Measurements from ENCODE around the gene MED29. TPM values are rescaled to one million over a fixed set of nuclear protein-coding genes. Genes with fewer than 3 reads are reported as not detected.
A peak's percentile ranks its signal among the peaks of the same experiment; 100 is the strongest.

MED29 gene
- total and polyA plus RNA-seq, 10 of the 15 experiments (the other 5 are each of a cell fraction or from before 2014, with no cell fraction given), result 3.2 to 36.6 (median 22.8) TPM

DNA sequence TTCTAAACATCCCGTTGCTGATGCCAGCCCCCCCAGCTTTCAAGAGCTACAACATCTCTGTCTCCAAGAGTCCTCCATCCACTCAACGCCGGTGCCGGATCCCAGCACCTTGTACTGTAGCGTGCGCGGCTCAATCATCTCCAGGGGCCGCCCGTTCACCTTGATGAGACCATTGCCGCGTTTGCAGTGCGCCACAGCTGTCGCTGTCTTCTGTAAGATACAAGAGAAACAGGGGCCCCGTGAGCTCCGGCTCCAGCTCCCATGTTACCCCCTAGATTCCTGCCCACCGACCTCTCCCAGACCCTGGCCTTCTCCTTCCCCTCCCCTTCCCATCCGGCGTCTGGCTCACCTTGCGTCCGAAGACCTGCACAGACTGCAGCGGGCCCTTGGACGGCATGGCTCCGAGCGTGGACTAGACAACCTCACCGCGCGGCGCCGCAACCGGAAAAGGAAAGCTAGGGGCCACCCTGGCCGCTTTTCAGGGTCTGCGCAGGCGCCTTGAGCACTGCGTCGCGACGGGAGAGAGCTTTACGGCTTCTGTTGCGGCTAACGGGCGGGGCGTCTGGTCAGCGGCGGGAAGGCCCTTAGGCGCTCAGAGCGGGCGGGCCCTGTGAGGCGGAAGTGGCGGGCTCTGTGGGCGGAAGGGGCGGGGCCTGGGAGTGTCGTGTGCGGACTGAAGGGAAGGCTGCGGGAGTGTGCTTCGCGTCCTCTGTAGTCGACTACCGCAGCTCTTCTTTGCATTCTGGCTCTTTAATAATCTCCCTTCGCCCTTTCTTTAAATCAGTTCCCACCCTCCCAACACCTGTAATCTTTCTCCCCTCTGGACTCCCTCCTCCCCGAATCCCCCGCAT is 44.5 kb downstream of the MED29 start, which contains the start of gene RPS16 (continued):
- TF ChIP-seq NFIC (IDR thresholded peaks at IDR 0.05; ENCODE audit: low read depth, low read length), result no peak
- TF ChIP-seq, protein P1, sequence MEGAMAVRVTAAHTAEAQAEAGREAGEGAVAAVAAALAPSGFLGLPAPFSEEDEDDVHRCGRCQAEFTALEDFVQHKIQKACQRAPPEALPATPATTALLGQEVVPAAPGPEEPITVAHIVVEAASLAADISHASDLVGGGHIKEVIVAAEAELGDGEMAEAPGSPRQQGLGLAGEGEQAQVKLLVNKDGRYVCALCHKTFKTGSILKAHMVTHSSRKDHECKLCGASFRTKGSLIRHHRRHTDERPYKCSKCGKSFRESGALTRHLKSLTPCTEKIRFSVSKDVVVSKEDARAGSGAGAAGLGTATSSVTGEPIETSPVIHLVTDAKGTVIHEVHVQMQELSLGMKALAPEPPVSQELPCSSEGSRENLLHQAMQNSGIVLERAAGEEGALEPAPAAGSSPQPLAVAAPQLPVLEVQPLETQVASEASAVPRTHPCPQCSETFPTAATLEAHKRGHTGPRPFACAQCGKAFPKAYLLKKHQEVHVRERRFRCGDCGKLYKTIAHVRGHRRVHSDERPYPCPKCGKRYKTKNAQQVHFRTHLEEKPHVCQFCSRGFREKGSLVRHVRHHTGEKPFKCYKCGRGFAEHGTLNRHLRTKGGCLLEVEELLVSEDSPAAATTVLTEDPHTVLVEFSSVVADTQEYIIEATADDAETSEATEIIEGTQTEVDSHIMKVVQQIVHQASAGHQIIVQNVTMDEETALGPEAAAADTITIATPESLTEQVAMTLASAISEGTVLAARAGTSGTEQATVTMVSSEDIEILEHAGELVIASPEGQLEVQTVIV (IDR thresholded peaks at IDR 0.05; ENCODE audit: borderline replicate concordance, partially characterized antibody), result peak; percentile 99
- TF ChIP-seq CHD1 (IDR thresholded peaks at IDR 0.05; ENCODE audit: low read depth, low read length), result no peak
- TF ChIP-seq RELA (IDR thresholded peaks at IDR 0.05; ENCODE audit: borderline replicate concordance, partially characterized antibody), result peak; percentile 83
- TF ChIP-seq SUPT20H (IDR thresholded peaks at IDR 0.05; ENCODE audit: borderline replicate concordance, control insufficient read depth, low read depth, low read length), result no peak
- TF ChIP-seq BRCA1 (IDR thresholded peaks at IDR 0.05; ENCODE audit: low read depth, low read length), result no peak

DNA sequence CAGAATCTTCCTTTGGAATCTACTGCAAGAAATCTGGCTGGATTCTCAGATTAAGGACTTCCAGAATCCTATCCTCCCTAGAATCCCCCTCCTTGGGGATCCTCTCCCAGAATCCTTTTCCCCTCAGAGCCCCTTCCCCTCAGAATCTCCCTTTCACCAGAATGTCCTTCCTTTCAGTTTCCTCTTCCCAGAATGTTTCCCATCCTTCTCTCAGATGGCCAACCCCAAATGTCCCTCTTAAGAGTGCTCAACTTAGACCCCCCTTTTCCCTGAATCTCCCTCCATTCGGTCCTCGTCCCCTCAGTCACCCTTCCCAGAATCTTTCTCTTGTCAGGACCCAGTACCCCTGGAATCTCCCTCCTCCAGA is 45.2 kb downstream of the MED29 start:
- H3K79me2 ChIP-seq (ENCODE audit: control insufficient read depth, insufficient read depth, low read length), result peaks cover 36% of the 10 kb centered on the region
- FAIRE-seq (no peak), ATAC-seq (no peak), DNase-seq (ENCODE audit: low read depth, low spot score) (no peak)
- TSS peak; percentile 99 for BruUV-seq (replicated peaks)
- no peaks in the 10 kb centered on the region; the same call in 1 of the 2 replicates for H4K20me1 ChIP-seq (ENCODE audit: control insufficient read depth, insufficient read depth)
- H3K4me2 ChIP-seq (ENCODE audit: control insufficient read depth, insufficient read depth), result peak overlapping the region; percentile 87
- TF ChIP-seq IKZF2 (IDR thresholded peaks at IDR 0.05), result peak in 1 of 2 experiments; percentile 48; a peak in 1 of 4 replicates
- 0 out of 2 replicates have a peak, but pooled peaks have one; percentile 13 for TF ChIP-seq RAD51 (IDR thresholded peaks at IDR 0.05)
- no peak for TF ChIP-seq STAT1 (conservative IDR thresholded peaks at IDR 0.05)
- 0 out of 2 replicates have a peak, but pooled peaks have one; percentile 9 for TF ChIP-seq ZBED1 (IDR thresholded peaks at IDR 0.05; ENCODE audit: borderline replicate concordance)
- no peak for TF ChIP-seq EED (IDR thresholded peaks at IDR 0.05; ENCODE audit: low read depth)
- TF ChIP-seq, protein P2, sequence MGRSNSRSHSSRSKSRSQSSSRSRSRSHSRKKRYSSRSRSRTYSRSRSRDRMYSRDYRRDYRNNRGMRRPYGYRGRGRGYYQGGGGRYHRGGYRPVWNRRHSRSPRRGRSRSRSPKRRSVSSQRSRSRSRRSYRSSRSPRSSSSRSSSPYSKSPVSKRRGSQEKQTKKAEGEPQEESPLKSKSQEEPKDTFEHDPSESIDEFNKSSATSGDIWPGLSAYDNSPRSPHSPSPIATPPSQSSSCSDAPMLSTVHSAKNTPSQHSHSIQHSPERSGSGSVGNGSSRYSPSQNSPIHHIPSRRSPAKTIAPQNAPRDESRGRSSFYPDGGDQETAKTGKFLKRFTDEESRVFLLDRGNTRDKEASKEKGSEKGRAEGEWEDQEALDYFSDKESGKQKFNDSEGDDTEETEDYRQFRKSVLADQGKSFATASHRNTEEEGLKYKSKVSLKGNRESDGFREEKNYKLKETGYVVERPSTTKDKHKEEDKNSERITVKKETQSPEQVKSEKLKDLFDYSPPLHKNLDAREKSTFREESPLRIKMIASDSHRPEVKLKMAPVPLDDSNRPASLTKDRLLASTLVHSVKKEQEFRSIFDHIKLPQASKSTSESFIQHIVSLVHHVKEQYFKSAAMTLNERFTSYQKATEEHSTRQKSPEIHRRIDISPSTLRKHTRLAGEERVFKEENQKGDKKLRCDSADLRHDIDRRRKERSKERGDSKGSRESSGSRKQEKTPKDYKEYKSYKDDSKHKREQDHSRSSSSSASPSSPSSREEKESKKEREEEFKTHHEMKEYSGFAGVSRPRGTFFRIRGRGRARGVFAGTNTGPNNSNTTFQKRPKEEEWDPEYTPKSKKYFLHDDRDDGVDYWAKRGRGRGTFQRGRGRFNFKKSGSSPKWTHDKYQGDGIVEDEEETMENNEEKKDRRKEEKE (IDR thresholded peaks at IDR 0.05), result no peak
- TF ChIP-seq, protein P3, sequence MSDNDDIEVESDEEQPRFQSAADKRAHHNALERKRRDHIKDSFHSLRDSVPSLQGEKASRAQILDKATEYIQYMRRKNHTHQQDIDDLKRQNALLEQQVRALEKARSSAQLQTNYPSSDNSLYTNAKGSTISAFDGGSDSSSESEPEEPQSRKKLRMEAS (IDR thresholded peaks at IDR 0.05; ENCODE audit: low read depth, low read length), result no peak
- H3K9me3 ChIP-seq (replicated peaks; ENCODE audit: control insufficient read depth, insufficient read depth, low read length), result no peaks in the 10 kb centered on the region
- CTCF ChIA-PET, result interaction anchor here (0.6 to 1.7 kb wide), 13 partner anchors 9 to 100 kb away, joined by 3 to 15 read pairs (median 5); partner anchors contain the start of genes PLEKHG2 and SUPT5H
- peaks cover 10 to 15% of the 10 kb centered on the region in 2 experiments for H3K36me3 ChIP-seq (ENCODE audit: control insufficient read depth in 2 of 2, insufficient read depth in 2 of 2, low read length in 1 of 2)
- intact Hi-C loops (cut with micrococcal nuclease; ENCODE audit: unreplicated experiment) (loop anchor here (1.0 kb wide), 1 partner anchor 24 kb away; the partner anchor contains the start of gene PLEKHG2), in situ Hi-C loops (cut with MboI) (no loop called here)
- RAD21 ChIA-PET (ENCODE audit: unreplicated experiment), result interaction anchor here (0.6 to 1.6 kb wide), 12 partner anchors 9 to 534 kb away, joined by 3 to 12 read pairs (median 4); partner anchors contain the start of genes EID2B, PLEKHG2, PSMC4 and SAMD4B
- POLR2A ChIA-PET, result interaction anchor here (0.6 to 1.9 kb wide), 18 partner anchors 10 to 397 kb away, joined by 3 to 40 read pairs (median 5); partner anchors contain the start of genes MED29, PAF1, PLEKHG2 and SAMD4B
- peak overlapping the region; percentile 71 for H3K4me3 ChIP-seq
- H3K4me1 ChIP-seq (ENCODE audit: control insufficient read depth, insufficient read depth, low read length), result peaks cover 31% of the 10 kb centered on the region
- peak overlapping the region; percentile 86 for H3K9ac ChIP-seq (ENCODE audit: control insufficient read depth, insufficient read depth, low read length)
- H3K27me3 ChIP-seq (replicated peaks in 1 of 2; ENCODE audit: control insufficient read depth in 2 of 2, insufficient read depth in 2 of 2, low read length in 1 of 2), result no peaks in the 10 kb centered on the region
- WGBS (ENCODE audit: insufficient coverage, insufficient replicate concordance, low lambda C conversion rate, missing lambda C conversion rate), result 0% methylated on average over 2 of the region's 2 CpGs
- SMC1A ChIA-PET (ENCODE audit: uncharacterized antibody, unreplicated experiment), result interaction anchor here (0.7 to 1.7 kb wide), 9 partner anchors 22 to 104 kb away, joined by 3 to 9 read pairs (median 5); partner anchors contain the start of genes EID2B, MED29, PAF1 and PLEKHG2
- peak overlapping the region; percentile 81 for H3K27ac ChIP-seq (ENCODE audit: control insufficient read depth, insufficient read depth)
- H2AFZ ChIP-seq (ENCODE audit: control insufficient read depth, low read depth, low read length), result peak overlapping the region; percentile 65

All from GM12878 (cell line).